ENCODE results near the gene SRGAP2B.
"Not testable (repeated sequence)": the region's sequence is repeated elsewhere in the genome, so short reads cannot be mapped to it uniquely, and the experiment has no call there.

The SRGAP2B gene

GRCh38 chr1:144992915-144993314 lies 102.2 kb downstream of the SRGAP2B start:
- DNase-seq = not testable (repeated sequence)

- DNase-seq = not testable (repeated sequence)
These were observed 104.5 kb downstream of the SRGAP2B start for GRCh38 chr1:144990611-144991010.

- DNase-seq = not testable (repeated sequence)
These were observed 108.0 kb downstream of the SRGAP2B start for GRCh38 chr1:144987131-144987530.

DNA sequence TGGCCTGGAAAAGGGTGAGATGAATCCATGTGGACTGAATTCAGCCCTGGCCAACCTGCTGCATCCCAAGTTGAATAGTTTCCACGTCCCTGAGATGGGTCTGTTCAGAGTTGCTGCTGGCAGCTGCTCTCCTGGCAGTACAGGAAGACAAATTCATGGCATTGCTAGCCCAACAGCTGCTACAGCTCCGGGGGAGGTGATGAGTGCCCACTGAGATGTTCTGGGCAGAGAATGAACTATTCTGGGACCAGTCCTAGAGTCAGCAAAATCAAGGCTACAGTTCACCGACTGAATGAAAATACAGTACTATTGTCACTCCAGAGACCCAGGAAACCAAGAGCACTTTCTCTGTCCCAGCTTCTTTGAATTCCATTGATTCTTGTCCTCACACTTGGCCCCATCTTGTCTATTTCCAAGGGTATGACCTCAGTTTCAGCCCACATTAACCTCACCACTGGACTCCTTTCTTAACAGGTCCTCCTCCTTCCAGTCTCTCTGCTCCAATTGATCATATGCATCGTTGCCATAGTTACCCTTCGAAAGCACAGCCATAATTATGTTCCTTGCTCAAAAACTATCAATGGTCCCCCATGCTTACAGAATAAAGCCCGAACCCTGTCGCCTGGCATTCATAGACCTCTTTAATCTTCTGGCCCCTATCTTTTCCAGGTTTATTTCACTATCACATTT lies 108.8 kb downstream of the SRGAP2B start:
- not testable (repeated sequence) for DNase-seq

DNA sequence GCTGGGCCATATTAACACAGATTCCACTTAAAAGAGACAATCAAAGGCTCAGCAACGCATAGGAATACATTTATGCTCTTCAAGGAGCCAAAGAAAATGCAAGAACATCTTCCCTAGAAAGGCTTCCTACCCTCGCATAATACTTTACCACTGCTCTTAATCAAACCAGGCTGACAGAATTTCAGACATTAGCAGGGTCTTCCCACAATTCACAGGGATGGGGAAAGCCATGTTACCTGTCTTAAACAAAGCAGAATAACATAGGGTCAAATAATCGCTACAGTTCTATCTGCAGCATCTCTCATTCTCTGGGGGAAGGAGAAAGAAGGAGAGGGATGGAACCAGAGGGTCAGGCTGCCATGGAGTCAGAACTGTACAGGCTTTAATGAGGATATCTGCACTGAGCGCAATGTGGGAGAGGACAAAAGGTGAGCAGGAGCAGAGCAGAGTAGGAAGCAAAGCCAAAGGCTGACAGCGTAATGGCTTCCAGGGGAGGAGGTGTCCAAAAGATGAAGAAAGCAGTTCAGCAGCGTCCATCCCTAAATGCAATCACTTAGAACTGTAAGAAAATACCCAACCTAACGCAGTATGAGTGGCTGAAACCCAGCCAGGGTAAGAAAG lies 109.5 kb downstream of the SRGAP2B start:
- DNase-seq = not testable (repeated sequence)

GRCh38 chr1:144982802-144983525 lies 112.2 kb downstream of the SRGAP2B start:
- not testable (repeated sequence) for DNase-seq

DNA sequence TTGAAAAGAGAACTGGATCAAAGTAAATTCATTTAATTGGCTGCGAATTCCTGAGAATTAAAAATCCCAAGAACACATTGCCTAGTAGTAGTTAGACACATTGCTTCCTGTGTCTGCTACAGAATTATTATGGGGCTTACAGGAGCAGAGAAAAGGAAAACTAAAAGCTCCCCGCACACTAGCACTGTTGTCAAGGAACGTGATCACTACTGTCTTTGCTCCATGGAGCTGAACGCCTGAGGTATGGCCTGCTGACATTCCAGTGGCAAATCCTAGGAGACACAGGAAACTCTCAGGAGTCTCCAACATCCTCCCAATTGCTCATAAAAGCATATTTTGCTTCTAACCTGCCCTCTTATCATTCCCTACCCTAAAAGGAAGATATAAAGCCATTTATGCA lies 114.0 kb downstream of the SRGAP2B start:
- not testable (repeated sequence) for DNase-seq

- DNase-seq = not testable (repeated sequence)
These were observed 115.0 kb downstream of the SRGAP2B start for GRCh38 chr1:144979960-144980595.

GRCh38 chr1:144977856-144978255 lies 117.3 kb downstream of the SRGAP2B start:
- not testable (repeated sequence) for DNase-seq

DNA sequence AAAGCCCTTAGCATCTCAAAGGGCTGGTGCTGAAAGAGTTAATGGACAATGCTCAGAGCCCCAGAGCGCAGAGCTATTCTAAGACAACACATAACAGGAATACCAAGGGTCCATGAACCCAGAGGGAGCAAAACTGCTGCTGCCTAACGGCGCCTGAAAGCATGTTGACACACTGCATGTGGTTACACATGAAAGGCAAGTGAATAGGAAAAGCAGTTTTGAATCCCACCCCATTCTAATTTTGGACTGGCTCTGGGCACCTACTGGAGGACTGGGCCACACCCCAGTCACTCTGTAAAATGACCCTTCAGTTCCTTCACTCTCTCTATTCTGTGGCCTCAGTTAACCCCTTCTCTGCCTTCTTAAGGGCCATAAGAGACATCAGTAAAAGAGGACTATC lies 123.2 kb downstream of the SRGAP2B start:
- DNase-seq = not testable (repeated sequence)

DNA sequence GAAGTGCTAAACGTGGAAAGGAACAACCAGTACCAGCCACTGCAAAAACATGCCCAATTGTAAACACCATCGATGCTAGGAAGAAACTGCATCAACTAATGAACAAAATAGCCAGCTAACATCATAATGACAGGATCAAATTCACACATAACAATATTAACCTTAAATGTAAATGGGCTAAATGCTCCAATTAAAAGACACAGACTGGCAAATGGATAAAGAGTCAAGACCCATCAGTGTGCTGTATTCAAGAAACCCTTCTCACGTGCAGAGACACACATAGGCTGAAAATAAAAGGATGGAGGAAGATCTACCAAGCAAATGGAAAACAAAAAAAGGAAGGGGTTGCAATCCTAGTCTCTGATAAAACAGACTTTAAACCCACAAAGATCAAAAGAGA lies 128.6 kb downstream of the SRGAP2B start:
- not testable (repeated sequence) for DNase-seq

DNA sequence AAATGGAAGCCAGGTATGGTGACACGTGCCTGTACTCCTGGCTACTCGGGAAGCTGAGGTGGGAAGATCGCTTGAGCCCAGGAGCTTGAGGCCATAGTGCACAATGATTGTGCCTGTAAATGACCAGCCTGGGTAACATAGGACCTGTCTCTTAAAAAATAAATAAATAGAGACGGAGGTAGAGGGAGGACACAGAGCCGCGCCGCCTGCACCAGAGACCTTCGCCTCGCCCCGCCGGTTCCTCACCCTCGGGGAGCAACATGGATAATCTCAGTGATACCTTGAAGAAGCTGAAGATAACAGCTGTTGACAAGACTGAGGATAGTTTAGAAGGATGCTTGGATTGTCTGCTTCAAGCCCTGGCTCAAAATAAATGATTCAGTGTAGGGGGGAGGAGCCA lies 130.4 kb downstream of the SRGAP2B start:
- not testable (repeated sequence) for DNase-seq

DNA sequence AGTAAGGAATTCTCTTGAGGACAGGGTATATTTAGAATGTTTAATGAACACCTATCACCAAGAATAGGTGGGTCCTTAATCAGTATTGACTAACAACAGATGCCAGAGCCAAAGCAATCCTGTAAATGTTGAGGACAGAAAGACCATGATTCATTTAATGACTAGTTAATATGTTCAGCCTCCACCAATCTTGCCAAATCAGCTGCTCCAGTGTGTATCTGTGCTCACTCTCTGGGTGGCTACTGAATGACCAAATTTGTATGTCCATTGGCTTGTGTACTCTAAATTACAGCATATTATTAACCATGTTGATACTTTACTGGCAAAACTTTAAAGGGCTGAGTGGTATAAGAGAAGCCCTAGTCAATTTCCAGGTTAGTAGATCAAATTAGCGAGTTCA lies 130.9 kb downstream of the SRGAP2B start:
- DNase-seq = not testable (repeated sequence)

GRCh38 chr1:144963571-144963970 lies 131.6 kb downstream of the SRGAP2B start:
- DNase-seq = not testable (repeated sequence)

GRCh38 chr1:144961604-144962583 lies 133.2 kb downstream of the SRGAP2B start:
- DNase-seq = not testable (repeated sequence)

DNA sequence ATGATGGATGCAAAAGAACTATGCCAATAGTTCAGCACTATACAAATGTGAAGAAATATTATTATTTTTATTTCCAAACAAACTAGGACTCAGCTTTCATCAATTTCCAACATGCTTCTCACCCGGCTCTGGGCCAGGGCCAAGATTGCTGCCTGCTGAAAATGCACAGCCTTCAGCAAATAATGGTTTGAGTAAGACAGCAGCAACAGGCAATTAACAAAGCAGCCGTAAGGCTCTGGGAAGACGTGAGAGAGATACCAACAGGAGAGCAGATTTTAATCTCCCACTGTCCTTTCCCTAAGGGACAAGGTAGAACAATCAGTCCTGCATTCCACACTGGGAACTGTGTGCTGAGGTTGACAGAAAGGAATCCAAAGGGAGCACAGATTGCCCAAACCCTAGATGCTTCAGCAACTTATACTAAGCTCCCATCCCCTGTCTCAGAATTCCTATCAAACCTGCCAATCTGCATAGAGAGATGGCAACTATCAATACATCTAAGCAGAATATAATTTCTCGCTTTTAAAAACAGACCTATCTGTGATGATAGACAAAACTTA lies 134.1 kb downstream of the SRGAP2B start:
- DNase-seq = not testable (repeated sequence)

- not testable (repeated sequence) for DNase-seq
These were observed 146.7 kb downstream of the SRGAP2B start for GRCh38 chr1:144948390-144948789.

- not testable (repeated sequence) for DNase-seq
These were observed 147.6 kb downstream of the SRGAP2B start for GRCh38 chr1:144947495-144947894.

DNA sequence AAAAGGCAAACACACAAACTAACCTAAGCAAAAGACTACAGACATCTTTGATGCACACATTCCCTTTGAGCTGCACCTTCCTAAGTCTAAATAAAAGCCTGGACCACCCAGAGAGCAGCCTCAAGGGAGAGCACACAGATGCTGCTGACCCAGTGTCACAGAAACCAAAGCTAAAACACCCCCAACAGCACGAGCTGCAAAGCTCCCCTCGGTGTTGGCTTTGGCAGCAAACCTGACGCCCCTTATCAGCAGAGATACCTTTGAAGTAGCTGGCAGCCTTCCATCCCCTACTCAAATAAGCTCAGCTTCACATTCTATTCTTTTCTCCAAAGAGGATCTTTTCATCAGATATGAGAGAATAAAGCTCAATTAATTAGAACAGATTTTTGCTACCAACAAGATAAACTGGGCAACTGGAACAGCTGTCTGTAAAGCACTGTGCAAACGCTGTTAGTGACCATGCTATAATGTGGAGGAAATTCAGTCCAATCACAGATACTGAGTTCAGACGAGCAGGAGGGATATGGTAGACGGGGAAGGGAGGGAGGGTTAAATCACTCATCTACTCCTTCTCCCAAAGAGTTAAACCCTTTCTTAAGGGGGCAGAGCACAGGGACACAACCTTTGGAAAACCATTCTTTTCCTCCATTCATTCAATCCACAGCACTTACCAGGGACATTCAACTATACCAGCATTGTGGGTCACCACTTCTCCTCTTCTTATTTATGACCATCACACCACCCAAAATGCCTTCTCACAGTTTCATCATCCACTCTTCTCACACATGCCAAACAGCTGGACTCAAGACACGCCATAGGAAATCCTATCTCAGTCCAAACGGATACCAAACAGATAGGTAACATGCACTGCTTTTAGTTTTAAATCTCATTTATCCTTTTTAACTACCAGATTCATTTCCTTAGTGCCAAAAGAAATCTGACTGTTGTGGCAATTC lies 148.3 kb downstream of the SRGAP2B start:
- not testable (repeated sequence) for DNase-seq

DNA sequence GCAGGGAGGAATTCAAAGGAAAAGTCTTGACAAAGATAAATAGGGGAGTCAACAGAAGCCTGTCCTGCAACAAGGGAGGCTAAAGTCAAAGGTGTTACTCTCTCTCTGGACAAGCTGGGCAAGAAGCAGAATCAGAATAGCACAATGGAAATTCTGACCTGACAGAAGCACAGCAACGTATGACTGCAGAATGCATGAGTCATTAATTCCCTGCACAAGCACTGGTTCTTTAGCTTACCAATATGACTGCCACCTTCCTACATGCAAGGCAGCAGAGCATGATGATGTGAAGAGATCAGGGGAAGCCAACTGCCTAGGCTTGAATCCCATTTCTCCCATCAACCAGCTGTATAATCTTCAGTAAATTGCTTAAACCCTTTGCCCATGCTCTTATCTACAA lies 153.4 kb downstream of the SRGAP2B start:
- DNase-seq = not testable (repeated sequence)

All from activated T-cell treated with anti-CD3 and anti-CD28 coated beads, Interleukin-2, amount 50 U/mL, for 1 hour (primary cell).